IMR-90 (cell line): Measurements from ENCODE around the gene SCYGR1.

Source experiments
- CHD1 ChIP-seq: IDR thresholded peaks from 2 replicates; pipeline ENCODE4 v1.6.1; 2012; ENCODE audit warnings: low read depth, low read length, improper control_type of control experiment
- MAZ ChIP-seq: IDR thresholded peaks from 2 replicates; pipeline ENCODE4 v1.6.1; 2012; ENCODE audit warnings: low read depth, mild to moderate bottlenecking, low read length, improper control_type of control experiment, moderate library complexity, borderline replicate concordance
- MXI1 ChIP-seq: IDR thresholded peaks from 2 replicates; pipeline ENCODE4 v1.6.1; 2012; ENCODE audit warnings: low read depth, mild to moderate bottlenecking, low read length, moderate library complexity, borderline replicate concordance
- NFE2L2 ChIP-seq: fragments of 150-350 bp; IDR thresholded peaks from 2 replicates; pipeline ENCODE4 v1.6.1; 2016; ENCODE audit warnings: low read depth, mild to moderate bottlenecking, low read length
- POLR2A ChIP-seq: IDR thresholded peaks from 2 replicates; pipeline ENCODE4 v1.6.1; 2012; ENCODE audit warnings: mild to moderate bottlenecking, low read depth, low read length
- RAD21 ChIP-seq: IDR thresholded peaks from 2 replicates; pipeline ENCODE4 v1.6.1; 2012; ENCODE audit warnings: low read length, improper control_type of control experiment
- TF ChIP-seq, protein P1 (sequence below): conservative IDR thresholded peaks from 2 replicates; pipeline ENCODE4 v1.5.1; 2012; ENCODE audit warnings: mild to moderate bottlenecking, low read depth, low read length, improper control_type of control experiment
- TF ChIP-seq, protein P2 (sequence below): fragments of 150-350 bp; IDR thresholded peaks from 2 replicates; pipeline ENCODE4 v1.6.1; 2017; ENCODE audit warnings: mild to moderate bottlenecking, antibody characterized with exemption, low read length, low read depth

DNA sequence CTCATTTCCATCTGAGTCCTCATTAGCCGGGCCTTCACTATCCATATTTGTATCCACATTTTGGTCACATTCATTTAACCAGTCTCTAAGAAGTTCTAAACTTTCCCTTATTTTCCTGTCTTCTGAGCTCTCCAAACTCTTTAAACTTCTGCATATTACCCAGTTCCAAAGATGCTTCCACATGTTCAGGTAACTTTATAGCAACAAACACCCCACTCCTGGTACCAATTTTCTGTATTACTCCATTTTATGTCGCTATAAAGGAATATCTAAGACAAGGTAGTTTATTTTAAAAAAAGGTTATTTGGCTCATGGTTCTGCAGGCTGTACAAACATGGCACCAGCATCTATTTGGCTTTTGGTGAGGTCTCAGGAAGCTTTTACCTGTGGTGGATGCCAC is 45.4 kb upstream of the SCYGR1 start:
- TF ChIP-seq POLR2A (no peak), CHD1 (no peak), MXI1 (no peak), MAZ (no peak), NFE2L2 (no peak), RAD21 (no peak)
- TF ChIP-seq, protein P1, sequence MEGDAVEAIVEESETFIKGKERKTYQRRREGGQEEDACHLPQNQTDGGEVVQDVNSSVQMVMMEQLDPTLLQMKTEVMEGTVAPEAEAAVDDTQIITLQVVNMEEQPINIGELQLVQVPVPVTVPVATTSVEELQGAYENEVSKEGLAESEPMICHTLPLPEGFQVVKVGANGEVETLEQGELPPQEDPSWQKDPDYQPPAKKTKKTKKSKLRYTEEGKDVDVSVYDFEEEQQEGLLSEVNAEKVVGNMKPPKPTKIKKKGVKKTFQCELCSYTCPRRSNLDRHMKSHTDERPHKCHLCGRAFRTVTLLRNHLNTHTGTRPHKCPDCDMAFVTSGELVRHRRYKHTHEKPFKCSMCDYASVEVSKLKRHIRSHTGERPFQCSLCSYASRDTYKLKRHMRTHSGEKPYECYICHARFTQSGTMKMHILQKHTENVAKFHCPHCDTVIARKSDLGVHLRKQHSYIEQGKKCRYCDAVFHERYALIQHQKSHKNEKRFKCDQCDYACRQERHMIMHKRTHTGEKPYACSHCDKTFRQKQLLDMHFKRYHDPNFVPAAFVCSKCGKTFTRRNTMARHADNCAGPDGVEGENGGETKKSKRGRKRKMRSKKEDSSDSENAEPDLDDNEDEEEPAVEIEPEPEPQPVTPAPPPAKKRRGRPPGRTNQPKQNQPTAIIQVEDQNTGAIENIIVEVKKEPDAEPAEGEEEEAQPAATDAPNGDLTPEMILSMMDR, result no peak
- TF ChIP-seq, protein P2, sequence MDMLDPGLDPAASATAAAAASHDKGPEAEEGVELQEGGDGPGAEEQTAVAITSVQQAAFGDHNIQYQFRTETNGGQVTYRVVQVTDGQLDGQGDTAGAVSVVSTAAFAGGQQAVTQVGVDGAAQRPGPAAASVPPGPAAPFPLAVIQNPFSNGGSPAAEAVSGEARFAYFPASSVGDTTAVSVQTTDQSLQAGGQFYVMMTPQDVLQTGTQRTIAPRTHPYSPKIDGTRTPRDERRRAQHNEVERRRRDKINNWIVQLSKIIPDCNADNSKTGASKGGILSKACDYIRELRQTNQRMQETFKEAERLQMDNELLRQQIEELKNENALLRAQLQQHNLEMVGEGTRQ, result no peak
